Measurements from ENCODE around the gene AMER3. TPM values are rescaled to one million over a fixed set of nuclear protein-coding genes. Genes with fewer than 3 reads are reported as not detected.
"Not testable (repeated sequence)": the region's sequence is repeated elsewhere in the genome, so short reads cannot be mapped to it uniquely, and the experiment has no call there.

AMER3 gene
- not detected in 2 replicates for total RNA-seq (2022)
- not detected for Bru-seq, nascent RNA
- not detected for BruChase-seq, experiment 1, labeled RNA remaining after a 6-hour chase
- not detected for BruChase-seq, experiment 2, labeled RNA remaining after a 2-hour chase
- long read RNA-seq, result 0 reads

GRCh38 chr2:130755256-130756052 lies at the start of gene AMER3:
AMER3 (plus strand) TSS chr2:130755540; CDS start chr2:130762073, 6,533 bp downstream.
- ChIA-PET CTCF (no interaction called here), POLR2A (no interaction called here)
- H3K27ac Mint-ChIP-seq (ENCODE audit: low read depth, unreplicated experiment), result no peak within 1 kb of the TSS
- H3K4me1 Mint-ChIP-seq (ENCODE audit: insufficient read depth, unreplicated experiment), result no peaks in the 10 kb centered on the region
- DNase-seq (ENCODE audit: unreplicated experiment), result no peak
- no peaks in the 10 kb centered on the region for H3K36me3 Mint-ChIP-seq (ENCODE audit: insufficient read depth, unreplicated experiment)
- no TSS peak for BruUV-seq (replicated peaks)
- H3K27me3 Mint-ChIP-seq (ENCODE audit: insufficient read depth, unreplicated experiment), result peaks cover 68% of the 10 kb centered on the region
- H3K4me3 Mint-ChIP-seq (ENCODE audit: unreplicated experiment), result peak within 1 kb of the TSS; percentile 22
- TF ChIP-seq CTCF (IDR thresholded peaks at IDR 0.05; ENCODE audit: unreplicated experiment), result no peak
- intact Hi-C loops (cut with micrococcal nuclease), result no loop called here
- no peaks in the 10 kb centered on the region for H3K9me3 Mint-ChIP-seq (ENCODE audit: unreplicated experiment)

GRCh38 chr2:130714795-130715194 lies 40.5 kb upstream of the AMER3 start:
- H3K4me1 Mint-ChIP-seq (ENCODE audit: insufficient read depth, unreplicated experiment); H3K27me3 Mint-ChIP-seq (ENCODE audit: insufficient read depth, unreplicated experiment); H3K27ac Mint-ChIP-seq (ENCODE audit: low read depth, unreplicated experiment); H3K36me3 Mint-ChIP-seq (ENCODE audit: insufficient read depth, unreplicated experiment); POLR2A ChIA-PET; H3K4me3 Mint-ChIP-seq (ENCODE audit: unreplicated experiment); H3K9me3 Mint-ChIP-seq (ENCODE audit: unreplicated experiment); DNase-seq (ENCODE audit: unreplicated experiment); CTCF ChIA-PET; BruUV-seq (replicated peaks); intact Hi-C loops (cut with micrococcal nuclease): not testable (repeated sequence)

GRCh38 chr2:130720036-130720435 lies 35.3 kb upstream of the AMER3 start:
- DNase-seq (ENCODE audit: unreplicated experiment), result peak; percentile 75

GRCh38 chr2:130720528-130720927 lies 34.8 kb upstream of the AMER3 start:
- no peak overlapping the region for H3K27ac Mint-ChIP-seq (ENCODE audit: low read depth, unreplicated experiment)
- ChIA-PET CTCF (interaction anchor here (0.5 to 0.6 kb wide), 2 partner anchors 23 to 64 kb away, joined by 3 read pairs; no protein-coding TSS in a partner anchor), POLR2A (no interaction called here)
- H3K9me3 Mint-ChIP-seq (ENCODE audit: unreplicated experiment), result no peaks in the 10 kb centered on the region
- H3K27me3 Mint-ChIP-seq (ENCODE audit: insufficient read depth, unreplicated experiment), result no peaks in the 10 kb centered on the region
- H3K4me3 Mint-ChIP-seq (ENCODE audit: unreplicated experiment), result no peak overlapping the region
- BruUV-seq (replicated peaks), result no TSS peak
- no peak for TF ChIP-seq CTCF (IDR thresholded peaks at IDR 0.05; ENCODE audit: unreplicated experiment)
- intact Hi-C loops (cut with micrococcal nuclease), result no loop called here
- no peaks in the 10 kb centered on the region for H3K36me3 Mint-ChIP-seq (ENCODE audit: insufficient read depth, unreplicated experiment)
- DNase-seq (ENCODE audit: unreplicated experiment), result peak; percentile 1
- no peaks in the 10 kb centered on the region for H3K4me1 Mint-ChIP-seq (ENCODE audit: insufficient read depth, unreplicated experiment)

More at GRCh38 chr2:130720036-130720435, 35.3 kb upstream of the AMER3 start:
- BruUV-seq (replicated peaks), result no TSS peak
- CTCF ChIA-PET, result interaction anchor here (0.5 to 0.6 kb wide), 2 partner anchors 23 to 64 kb away, joined by 3 read pairs; no protein-coding TSS in a partner anchor
- POLR2A ChIA-PET, result no interaction called here
- Mint-ChIP-seq H3K9me3 (ENCODE audit: unreplicated experiment) (no peaks in the 10 kb centered on the region), H3K27me3 (ENCODE audit: insufficient read depth, unreplicated experiment) (no peaks in the 10 kb centered on the region), H3K36me3 (ENCODE audit: insufficient read depth, unreplicated experiment) (no peaks in the 10 kb centered on the region), H3K4me3 (ENCODE audit: unreplicated experiment) (no peak overlapping the region), H3K27ac (ENCODE audit: low read depth, unreplicated experiment) (no peak overlapping the region), H3K4me1 (ENCODE audit: insufficient read depth, unreplicated experiment) (no peaks in the 10 kb centered on the region)
- intact Hi-C loops (cut with micrococcal nuclease), result no loop called here
- no peak for TF ChIP-seq CTCF (IDR thresholded peaks at IDR 0.05; ENCODE audit: unreplicated experiment)

Data from MCF 10A (cell line).